ENCODE results near the gene MED15. TPM values are rescaled to one million over a fixed set of nuclear protein-coding genes. Genes with fewer than 3 reads are reported as not detected.

The MED15 gene
- polyA plus RNA-seq, 2 donors, result 31.0 to 55.9 TPM

- Histone ChIP-seq H3K27ac (ENCODE audit: low read depth in 2 of 2, low read length in 1 of 2) (no peak overlapping the region), H3K4me1 (ENCODE audit: control insufficient read depth in 2 of 2, insufficient read depth in 2 of 2, low read length in 1 of 2) (peaks cover 0 to 3% of the 10 kb centered on the region in 2 donors), H3K27me3 (ENCODE audit: control insufficient read depth in 1 of 2, insufficient read depth in 2 of 2, low read length in 2 of 2) (no peaks in the 10 kb centered on the region), H3K4me3 (ENCODE audit: low read depth in 1 of 2, low read length in 2 of 2) (no peak overlapping the region), H3K36me3 (ENCODE audit: control insufficient read depth in 2 of 2, insufficient read depth in 2 of 2, low read length in 1 of 2) (no peaks in the 10 kb centered on the region), H3K9me3 (ENCODE audit: control insufficient read depth in 2 of 2, insufficient read depth in 1 of 2, low read depth in 1 of 2, low read length in 1 of 2) (no peaks in the 10 kb centered on the region)
- 82 to 85% methylated on average over 7 of the region's 7 CpGs for WGBS, 2 donors
These were observed 93.9 kb downstream of the MED15 start for GRCh38 chr22:20601308-20601707.

GRCh38 chr22:20602609-20603164 lies 95.3 kb downstream of the MED15 start:
- Histone ChIP-seq H3K4me1 (ENCODE audit: control insufficient read depth in 2 of 2, insufficient read depth in 2 of 2, low read length in 1 of 2) (peaks cover 0 to 13% of the 10 kb centered on the region in 2 donors), H3K36me3 (ENCODE audit: control insufficient read depth in 2 of 2, insufficient read depth in 2 of 2, low read length in 1 of 2) (no peaks in the 10 kb centered on the region), H3K27ac (ENCODE audit: low read depth in 2 of 2, low read length in 1 of 2) (no peak overlapping the region), H3K4me3 (ENCODE audit: low read depth in 1 of 2, low read length in 2 of 2) (no peak overlapping the region), H3K27me3 (ENCODE audit: control insufficient read depth in 1 of 2, insufficient read depth in 2 of 2, low read length in 2 of 2) (no peaks in the 10 kb centered on the region), H3K9me3 (ENCODE audit: control insufficient read depth in 2 of 2, insufficient read depth in 1 of 2, low read depth in 1 of 2, low read length in 1 of 2) (no peaks in the 10 kb centered on the region)
- WGBS, 2 donors, result 75 to 80% methylated on average over 8 of the region's 8 CpGs

GRCh38 chr22:20604092-20604747 lies 96.8 kb downstream of the MED15 start:
- Histone ChIP-seq H3K4me1 (ENCODE audit: control insufficient read depth in 2 of 2, insufficient read depth in 2 of 2, low read length in 1 of 2) (peaks cover 0 to 13% of the 10 kb centered on the region in 2 donors), H3K27me3 (ENCODE audit: control insufficient read depth in 1 of 2, insufficient read depth in 2 of 2, low read length in 2 of 2) (no peaks in the 10 kb centered on the region), H3K27ac (ENCODE audit: low read depth in 2 of 2, low read length in 1 of 2) (no peak overlapping the region), H3K9me3 (ENCODE audit: control insufficient read depth in 2 of 2, insufficient read depth in 1 of 2, low read depth in 1 of 2, low read length in 1 of 2) (no peaks in the 10 kb centered on the region), H3K4me3 (ENCODE audit: low read depth in 1 of 2, low read length in 2 of 2) (no peak overlapping the region), H3K36me3 (ENCODE audit: control insufficient read depth in 2 of 2, insufficient read depth in 2 of 2, low read length in 1 of 2) (no peaks in the 10 kb centered on the region)
- WGBS, 2 donors, result 79 to 82% methylated on average over 23 of the region's 23 CpGs

- no peak overlapping the region for H3K27ac ChIP-seq (ENCODE audit: low read depth in 2 of 2, low read length in 1 of 2)
These were observed 97.4 kb downstream of the MED15 start for GRCh38 chr22:20604776-20605221.

GRCh38 chr22:20605328-20605727 lies 97.9 kb downstream of the MED15 start:
- Histone ChIP-seq H3K27ac (ENCODE audit: low read depth in 2 of 2, low read length in 1 of 2) (no peak overlapping the region), H3K36me3 (ENCODE audit: control insufficient read depth in 2 of 2, insufficient read depth in 2 of 2, low read length in 1 of 2) (no peaks in the 10 kb centered on the region), H3K4me3 (ENCODE audit: low read depth in 1 of 2, low read length in 2 of 2) (no peak overlapping the region), H3K4me1 (ENCODE audit: control insufficient read depth in 2 of 2, insufficient read depth in 2 of 2, low read length in 1 of 2) (peaks cover 0 to 18% of the 10 kb centered on the region in 2 donors), H3K9me3 (ENCODE audit: control insufficient read depth in 2 of 2, insufficient read depth in 1 of 2, low read depth in 1 of 2, low read length in 1 of 2) (no peaks in the 10 kb centered on the region), H3K27me3 (ENCODE audit: control insufficient read depth in 1 of 2, insufficient read depth in 2 of 2, low read length in 2 of 2) (no peaks in the 10 kb centered on the region)
- WGBS, 2 donors, result 86 to 89% methylated on average over 6 of the region's 6 CpGs

More at GRCh38 chr22:20604776-20605221, 97.4 kb downstream of the MED15 start:
- WGBS, 2 donors, result 84 to 86% methylated on average over 18 of the region's 18 CpGs
- Histone ChIP-seq H3K27me3 (ENCODE audit: control insufficient read depth in 1 of 2, insufficient read depth in 2 of 2, low read length in 2 of 2) (no peaks in the 10 kb centered on the region), H3K36me3 (ENCODE audit: control insufficient read depth in 2 of 2, insufficient read depth in 2 of 2, low read length in 1 of 2) (no peaks in the 10 kb centered on the region), H3K9me3 (ENCODE audit: control insufficient read depth in 2 of 2, insufficient read depth in 1 of 2, low read depth in 1 of 2, low read length in 1 of 2) (no peaks in the 10 kb centered on the region), H3K4me3 (ENCODE audit: low read depth in 1 of 2, low read length in 2 of 2) (no peak overlapping the region), H3K4me1 (ENCODE audit: control insufficient read depth in 2 of 2, insufficient read depth in 2 of 2, low read length in 1 of 2) (peaks cover 0 to 13% of the 10 kb centered on the region in 2 donors)

GRCh38 chr22:20606041-20606783 lies 98.8 kb downstream of the MED15 start:
- Histone ChIP-seq H3K4me3 (ENCODE audit: low read depth in 1 of 2, low read length in 2 of 2) (no peak overlapping the region), H3K36me3 (ENCODE audit: control insufficient read depth in 2 of 2, insufficient read depth in 2 of 2, low read length in 1 of 2) (no peaks in the 10 kb centered on the region), H3K4me1 (ENCODE audit: control insufficient read depth in 2 of 2, insufficient read depth in 2 of 2, low read length in 1 of 2) (peaks cover 0 to 18% of the 10 kb centered on the region in 2 donors), H3K27ac (ENCODE audit: low read depth in 2 of 2, low read length in 1 of 2) (no peak overlapping the region), H3K27me3 (ENCODE audit: control insufficient read depth in 1 of 2, insufficient read depth in 2 of 2, low read length in 2 of 2) (no peaks in the 10 kb centered on the region), H3K9me3 (ENCODE audit: control insufficient read depth in 2 of 2, insufficient read depth in 1 of 2, low read depth in 1 of 2, low read length in 1 of 2) (no peaks in the 10 kb centered on the region)
- 23 to 28% methylated on average over 13 of the region's 13 CpGs for WGBS, 2 donors

GRCh38 chr22:20606784-20607128 lies 99.3 kb downstream of the MED15 start:
- Histone ChIP-seq H3K4me3 (ENCODE audit: low read depth in 1 of 2, low read length in 2 of 2) (no peak overlapping the region), H3K9me3 (ENCODE audit: control insufficient read depth in 2 of 2, insufficient read depth in 1 of 2, low read depth in 1 of 2, low read length in 1 of 2) (no peaks in the 10 kb centered on the region), H3K27ac (ENCODE audit: low read depth in 2 of 2, low read length in 1 of 2) (no peak overlapping the region), H3K27me3 (ENCODE audit: control insufficient read depth in 1 of 2, insufficient read depth in 2 of 2, low read length in 2 of 2) (no peaks in the 10 kb centered on the region), H3K36me3 (ENCODE audit: control insufficient read depth in 2 of 2, insufficient read depth in 2 of 2, low read length in 1 of 2) (no peaks in the 10 kb centered on the region), H3K4me1 (ENCODE audit: control insufficient read depth in 2 of 2, insufficient read depth in 2 of 2, low read length in 1 of 2) (peaks cover 0 to 18% of the 10 kb centered on the region in 2 donors)
- WGBS, 2 donors, result 77 to 82% methylated on average over 8 to 9 of the region's 9 CpGs

GRCh38 chr22:20607157-20607907 lies 99.9 kb downstream of the MED15 start:
- no peaks in the 10 kb centered on the region for H3K36me3 ChIP-seq (ENCODE audit: control insufficient read depth in 2 of 2, insufficient read depth in 2 of 2, low read length in 1 of 2)
- no peaks in the 10 kb centered on the region for H3K9me3 ChIP-seq (ENCODE audit: control insufficient read depth in 2 of 2, insufficient read depth in 1 of 2, low read depth in 1 of 2, low read length in 1 of 2)
- 56 to 59% methylated on average over 31 of the region's 31 CpGs for WGBS, 2 donors
- H3K4me3 ChIP-seq (ENCODE audit: low read depth in 1 of 2, low read length in 2 of 2), result no peak overlapping the region
- H3K27ac ChIP-seq (ENCODE audit: low read depth in 2 of 2, low read length in 1 of 2), result no peak overlapping the region
- peaks cover 0 to 18% of the 10 kb centered on the region in 2 donors for H3K4me1 ChIP-seq (ENCODE audit: control insufficient read depth in 2 of 2, insufficient read depth in 2 of 2, low read length in 1 of 2)
- no peaks in the 10 kb centered on the region for H3K27me3 ChIP-seq (ENCODE audit: control insufficient read depth in 1 of 2, insufficient read depth in 2 of 2, low read length in 2 of 2)

GRCh38 chr22:20610243-20610686 lies 102.9 kb downstream of the MED15 start:
- H3K9me3 ChIP-seq (ENCODE audit: control insufficient read depth in 2 of 2, insufficient read depth in 1 of 2, low read depth in 1 of 2, low read length in 1 of 2), result no peaks in the 10 kb centered on the region
- H3K4me3 ChIP-seq (ENCODE audit: low read depth in 1 of 2, low read length in 2 of 2), result no peak overlapping the region
- H3K4me1 ChIP-seq (ENCODE audit: control insufficient read depth in 2 of 2, insufficient read depth in 2 of 2, low read length in 1 of 2), result peaks cover 0 to 18% of the 10 kb centered on the region in 2 donors
- WGBS, 2 donors, result 80 to 85% methylated on average over 8 of the region's 8 CpGs
- no peak overlapping the region for H3K27ac ChIP-seq (ENCODE audit: low read depth in 2 of 2, low read length in 1 of 2)
- no peaks in the 10 kb centered on the region for H3K36me3 ChIP-seq (ENCODE audit: control insufficient read depth in 2 of 2, insufficient read depth in 2 of 2, low read length in 1 of 2)
- no peaks in the 10 kb centered on the region for H3K27me3 ChIP-seq (ENCODE audit: control insufficient read depth in 1 of 2, insufficient read depth in 2 of 2, low read length in 2 of 2)
